Activated T-helper 1 cell treated with anti-CD3 and anti-CD28 coated beads, Interleukin-2, amount 50 U/mL, for 16 hours (primary cell): ENCODE results near the gene TCERG1L.

Experiments used
- DNase-seq, 2 donors: peaks; one replicate each; pipeline ENCODE4 v3.0.0-alpha.2; 2020; ENCODE audit warnings: low read depth in 1 of 2, low spot score in 1 of 2

The TCERG1L gene

GRCh38 chr10:131050162-131050766, 261.3 kb downstream of the TCERG1L start:
- DNase-seq = no peak

DNA sequence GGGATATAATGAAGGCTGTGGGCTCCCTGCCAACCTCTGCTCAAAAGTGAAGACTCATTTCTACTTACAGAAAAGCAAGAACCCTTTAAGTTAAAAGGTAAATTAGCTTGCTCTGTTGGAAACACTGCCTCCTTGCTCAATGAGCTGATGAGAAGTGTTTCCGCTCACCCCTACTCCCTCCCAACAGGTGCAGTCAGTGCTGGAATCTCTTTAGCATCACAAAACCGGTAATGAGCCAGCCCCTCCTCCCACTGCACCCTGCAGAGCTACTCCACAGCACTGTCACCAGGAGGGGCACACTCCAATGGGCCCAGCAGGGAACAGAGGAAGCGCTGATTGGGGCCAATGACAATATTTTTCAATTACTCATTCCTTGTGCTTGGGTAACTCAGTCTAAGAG, 262.5 kb downstream of the TCERG1L start:
- no peak for DNase-seq

- DNase-seq = no peak
Measured at GRCh38 chr10:131048606-131049005, 262.9 kb downstream of the TCERG1L start.

- no peak for DNase-seq
Measured at GRCh38 chr10:131047501-131047900, 264.0 kb downstream of the TCERG1L start.

DNA sequence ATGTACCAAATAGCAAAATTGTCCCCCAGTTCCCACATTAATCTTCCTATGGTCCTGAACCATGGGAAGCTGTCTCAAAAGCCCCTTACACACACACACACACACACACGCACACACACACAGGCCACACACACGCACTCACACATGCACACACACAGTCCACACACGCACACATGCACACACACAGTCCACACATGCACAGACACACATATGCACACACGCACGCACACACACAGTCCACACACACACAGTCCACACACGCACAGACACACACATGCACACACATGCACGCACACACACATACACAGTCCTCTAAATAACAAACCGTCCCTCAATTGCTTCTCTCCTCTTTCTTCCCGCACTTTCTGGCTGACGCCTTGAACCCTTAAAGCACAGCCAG, 265.3 kb downstream of the TCERG1L start:
- DNase-seq = no peak

GRCh38 chr10:131044379-131045111, 267.0 kb downstream of the TCERG1L start:
- DNase-seq = no peak

- DNase-seq = no peak
Measured at GRCh38 chr10:131043039-131043691, 268.4 kb downstream of the TCERG1L start.
